ENCODE measurements around the gene CRB2. TPM values are rescaled to one million over a fixed set of nuclear protein-coding genes. Genes with fewer than 3 reads are reported as not detected.

The CRB2 gene
- total RNA-seq, 2 donors from 2014 or later = under 0.01 to 1.3 TPM

- Histone ChIP-seq H3K4me3 (no peak overlapping the region), H3K4me1 (no peaks in the 10 kb centered on the region), H3K27ac (no peak overlapping the region), H3K27me3 (no peaks in the 10 kb centered on the region), H3K36me3 (replicated peaks in 1 of 2; ENCODE audit: insufficient read depth in 1 of 2, low read depth in 2 of 2) (no peaks in the 10 kb centered on the region), H3K9me3 (no peaks in the 10 kb centered on the region)
- ATAC-seq = no peak
- intact Hi-C loops (cut with DNase I) = no loop called here
- WGBS, 2 donors = 86 to 94% methylated on average over 14 to 23 of the region's 23 CpGs
- TF ChIP-seq POLR2A (IDR thresholded peaks at IDR 0.05) (no peak), CTCF (IDR thresholded peaks at IDR 0.05) (no peak)
- no peak for DNase-seq
Observed at GRCh38 chr9:123390337-123391135, 34.5 kb downstream of the CRB2 start.

- H3K27me3 ChIP-seq = no peaks in the 10 kb centered on the region
- no peaks in the 10 kb centered on the region for H3K4me1 ChIP-seq
- H3K36me3 ChIP-seq (replicated peaks in 1 of 2; ENCODE audit: insufficient read depth in 1 of 2, low read depth in 2 of 2) = no peaks in the 10 kb centered on the region
- H3K27ac ChIP-seq = no peak overlapping the region
- no peak overlapping the region for H3K4me3 ChIP-seq
- DNase-seq (no peak), ATAC-seq (no peak)
- no peaks in the 10 kb centered on the region for H3K9me3 ChIP-seq
- intact Hi-C loops (cut with DNase I) = no loop called here
- 91 to 96% methylated on average over 5 of the region's 5 CpGs for WGBS, 2 donors
- TF ChIP-seq CTCF (IDR thresholded peaks at IDR 0.05) (no peak), POLR2A (IDR thresholded peaks at IDR 0.05) (no peak)
Observed at GRCh38 chr9:123391233-123391632, 35.2 kb downstream of the CRB2 start.

GRCh38 chr9:123391946-123392345 lies 35.9 kb downstream of the CRB2 start:
- TF ChIP-seq POLR2A (IDR thresholded peaks at IDR 0.05) (no peak), CTCF (IDR thresholded peaks at IDR 0.05) (no peak)
- Histone ChIP-seq H3K9me3 (no peaks in the 10 kb centered on the region), H3K36me3 (replicated peaks in 1 of 2; ENCODE audit: insufficient read depth in 1 of 2, low read depth in 2 of 2) (no peaks in the 10 kb centered on the region), H3K4me1 (no peaks in the 10 kb centered on the region), H3K27ac (no peak overlapping the region), H3K27me3 (no peaks in the 10 kb centered on the region), H3K4me3 (no peak overlapping the region)
- DNase-seq (no peak), ATAC-seq (no peak)
- 91 to 94% methylated on average over 28 of the region's 28 CpGs for WGBS, 2 donors
- intact Hi-C loops (cut with DNase I) = no loop called here

- Histone ChIP-seq H3K9me3 (no peaks in the 10 kb centered on the region), H3K4me3 (no peak overlapping the region), H3K27me3 (no peaks in the 10 kb centered on the region), H3K36me3 (replicated peaks in 1 of 2; ENCODE audit: insufficient read depth in 1 of 2, low read depth in 2 of 2) (no peaks in the 10 kb centered on the region), H3K27ac (no peak overlapping the region), H3K4me1 (no peaks in the 10 kb centered on the region)
- TF ChIP-seq CTCF (IDR thresholded peaks at IDR 0.05) (no peak), POLR2A (IDR thresholded peaks at IDR 0.05) (no peak)
- WGBS, 2 donors = 98 to 99% methylated on average over 4 of the region's 4 CpGs
- no peak for ATAC-seq
- intact Hi-C loops (cut with DNase I) = no loop called here
- DNase-seq = no peak
Observed at GRCh38 chr9:123392802-123393201, 36.8 kb downstream of the CRB2 start.

Measured in body of pancreas (tissue), 4 donors.